Activated T-cell treated with anti-CD3 and anti-CD28 coated beads, Interleukin-2, amount 50 U/mL, for 24 hours (primary cell): ENCODE data around the gene GATA5.
"Not testable (repeated sequence)": the region's sequence is repeated elsewhere in the genome, so short reads cannot be mapped to it uniquely, and the experiment has no call there.

Source experiments
- DNase-seq: peaks from one replicate; pipeline ENCODE4 v3.0.0-alpha.2; 2020
- H3K27ac Mint-ChIP-seq: 2 replicates; pipeline ENCODE4 v1.8.0; 2020; ENCODE audit warnings: mild to moderate bottlenecking, mixed read lengths
- H3K27me3 Mint-ChIP-seq: 2 replicates; pipeline ENCODE4 v1.8.0; 2020; ENCODE audit warnings: mixed read lengths
- H3K36me3 Mint-ChIP-seq: 2 replicates; pipeline ENCODE4 v1.8.0; 2020; ENCODE audit warnings: low read depth, mixed read lengths
- H3K4me1 Mint-ChIP-seq: 2 replicates; pipeline ENCODE4 v1.8.0; 2020; ENCODE audit warnings: low read depth, mixed read lengths
- H3K4me3 Mint-ChIP-seq: 2 replicates; pipeline ENCODE4 v1.8.0; 2020; ENCODE audit warnings: mild to moderate bottlenecking, moderate library complexity, mixed read lengths
- H3K9me3 Mint-ChIP-seq: 2 replicates; pipeline ENCODE4 v1.8.0; 2020; ENCODE audit warnings: mixed read lengths

GATA5 gene

DNA sequence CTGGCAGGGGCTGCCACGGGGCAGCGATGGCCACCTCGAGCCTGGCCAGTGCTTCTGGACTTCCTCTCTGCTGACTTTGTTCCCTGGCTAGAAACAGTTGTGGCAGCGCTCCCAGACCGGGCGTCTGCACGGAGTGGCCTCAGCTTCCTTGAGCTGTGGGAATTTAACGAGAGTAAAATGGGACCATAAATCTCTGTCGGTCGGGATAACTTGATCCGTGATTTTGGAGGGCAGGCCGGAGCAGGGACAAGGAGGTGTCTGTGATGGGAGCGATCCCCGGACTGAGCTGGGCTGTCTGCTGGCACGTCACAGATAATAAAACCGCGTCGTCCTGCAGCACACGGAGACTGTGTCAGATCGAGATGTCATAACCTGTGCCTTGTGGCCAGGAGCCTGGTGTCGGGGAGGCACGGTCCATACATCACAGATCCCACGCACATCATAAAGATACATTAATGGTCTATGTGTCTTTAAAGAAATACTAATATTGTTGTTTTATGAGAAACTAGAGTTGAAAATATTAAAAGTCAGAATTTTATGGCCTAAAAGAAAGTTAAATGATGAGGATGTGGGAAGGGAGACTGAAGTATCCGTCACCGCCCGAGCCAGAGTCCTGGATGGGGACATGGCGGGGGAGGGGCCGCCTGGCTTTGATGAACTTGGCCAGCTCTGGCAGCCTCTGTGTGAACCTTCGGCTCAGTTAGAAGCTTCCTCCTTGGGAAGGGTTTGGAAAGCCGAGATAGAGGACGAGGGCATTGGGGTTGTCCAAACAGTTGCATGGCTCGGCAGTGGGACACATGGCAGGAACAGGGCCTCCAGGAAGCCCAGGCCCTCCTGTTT lies 41.9 kb downstream of the GATA5 start:
- Mint-ChIP-seq H3K4me3 (no peak overlapping the region), H3K9me3 (no peaks in the 10 kb centered on the region), H3K27ac (no peak overlapping the region), H3K36me3 (no peaks in the 10 kb centered on the region), H3K27me3 (peaks cover 47% of the 10 kb centered on the region), H3K4me1 (no peaks in the 10 kb centered on the region)
- DNase-seq = no peak

GRCh38 chr20:62430866-62431447 lies 44.8 kb downstream of the GATA5 start:
- Mint-ChIP-seq H3K36me3 (no peaks in the 10 kb centered on the region), H3K9me3 (no peaks in the 10 kb centered on the region), H3K27me3 (peaks cover 34% of the 10 kb centered on the region), H3K4me3 (no peak overlapping the region), H3K27ac (no peak overlapping the region), H3K4me1 (no peaks in the 10 kb centered on the region)
- DNase-seq = no peak

DNA sequence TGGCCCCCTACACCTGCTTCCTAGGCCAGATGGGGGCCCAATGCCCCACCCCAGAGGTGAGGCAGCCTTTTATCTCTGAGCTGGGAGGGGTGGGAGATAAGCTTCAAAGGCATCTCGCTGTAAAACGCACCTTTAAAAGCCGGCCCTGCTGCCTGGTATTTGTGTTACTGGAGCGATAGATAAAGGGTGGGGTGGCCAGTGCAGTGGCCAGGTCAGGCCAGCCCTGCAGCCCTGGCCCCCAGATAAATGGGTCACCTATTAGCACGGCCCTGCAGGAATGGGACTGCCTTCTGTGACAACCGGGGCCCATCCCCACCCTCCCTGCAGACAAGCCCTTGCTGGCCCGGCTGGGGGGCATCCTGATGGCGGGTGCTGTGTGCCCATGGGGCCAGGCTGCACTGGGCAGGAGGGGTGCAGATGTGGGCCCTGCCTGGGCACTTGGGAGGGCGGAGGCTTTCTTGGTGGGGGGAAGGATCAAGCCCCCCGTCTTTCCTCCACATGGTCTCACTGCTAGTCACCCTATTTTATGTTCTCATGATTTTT lies 45.4 kb downstream of the GATA5 start:
- no peak overlapping the region for H3K27ac Mint-ChIP-seq
- no peaks in the 10 kb centered on the region for H3K9me3 Mint-ChIP-seq
- H3K4me1 Mint-ChIP-seq = no peaks in the 10 kb centered on the region
- H3K27me3 Mint-ChIP-seq = peaks cover 28% of the 10 kb centered on the region
- no peaks in the 10 kb centered on the region for H3K36me3 Mint-ChIP-seq
- no peak overlapping the region for H3K4me3 Mint-ChIP-seq
- no peak for DNase-seq

GRCh38 chr20:62429455-62430310 lies 46.1 kb downstream of the GATA5 start:
- H3K9me3 Mint-ChIP-seq = no peaks in the 10 kb centered on the region
- DNase-seq = no peak
- no peak overlapping the region for H3K4me3 Mint-ChIP-seq
- H3K27ac Mint-ChIP-seq = no peak overlapping the region
- peaks cover 26% of the 10 kb centered on the region for H3K27me3 Mint-ChIP-seq
- no peaks in the 10 kb centered on the region for H3K4me1 Mint-ChIP-seq
- H3K36me3 Mint-ChIP-seq = no peaks in the 10 kb centered on the region

DNA sequence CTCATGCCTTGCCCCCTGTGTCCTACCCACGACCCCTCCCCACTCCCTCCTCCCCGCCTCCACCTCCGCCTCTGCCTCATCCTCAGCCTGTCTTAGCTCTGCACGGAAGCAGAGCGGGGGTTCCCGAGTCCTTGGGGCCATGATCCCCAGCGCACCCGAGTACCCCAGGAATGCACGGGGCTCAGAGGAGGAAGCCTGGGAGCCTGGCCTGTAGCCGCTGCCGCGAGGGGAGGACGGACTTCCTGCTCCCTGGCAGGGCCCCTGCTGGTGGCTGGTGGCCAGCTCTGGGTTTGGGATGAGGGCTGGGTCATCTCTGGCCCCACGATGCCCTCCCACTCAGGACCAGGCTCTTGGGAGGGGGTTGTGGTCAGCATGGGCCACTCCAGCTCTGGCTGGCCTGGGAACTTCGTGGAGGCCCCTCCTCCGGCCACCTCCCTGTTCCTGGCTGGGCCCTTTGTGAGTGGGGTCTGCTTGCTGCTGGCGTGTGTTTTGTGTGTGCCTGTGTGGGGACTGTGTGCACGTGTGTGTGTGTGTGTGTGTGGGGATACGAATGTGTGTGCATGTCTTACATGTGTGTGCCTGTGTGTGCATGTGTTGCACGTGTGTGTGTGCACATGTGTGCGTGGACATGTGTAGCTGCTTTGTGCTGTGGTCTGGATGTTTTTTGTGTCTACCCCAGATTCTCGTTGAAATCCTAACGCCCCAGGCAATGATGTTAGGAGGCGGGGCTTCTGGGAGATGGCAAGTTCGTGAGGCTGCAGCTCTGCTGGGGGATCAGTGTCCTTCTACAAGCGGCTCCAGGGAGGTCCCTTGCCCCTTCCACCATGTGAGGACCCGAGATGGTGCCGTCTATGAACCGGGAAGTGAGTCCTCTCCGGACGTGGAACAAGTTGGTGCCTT lies 47.1 kb downstream of the GATA5 start:
- H3K27ac Mint-ChIP-seq = no peak overlapping the region
- DNase-seq = no peak
- no peaks in the 10 kb centered on the region for H3K36me3 Mint-ChIP-seq
- H3K27me3 Mint-ChIP-seq = peaks cover 16% of the 10 kb centered on the region
- no peaks in the 10 kb centered on the region for H3K9me3 Mint-ChIP-seq
- no peak overlapping the region for H3K4me3 Mint-ChIP-seq
- H3K4me1 Mint-ChIP-seq = no peaks in the 10 kb centered on the region

GRCh38 chr20:62428002-62428372 lies 47.8 kb downstream of the GATA5 start:
- no peaks in the 10 kb centered on the region for H3K4me1 Mint-ChIP-seq
- no peak for DNase-seq
- H3K4me3 Mint-ChIP-seq = no peak overlapping the region
- H3K36me3 Mint-ChIP-seq = no peaks in the 10 kb centered on the region
- H3K27ac Mint-ChIP-seq = no peak overlapping the region
- H3K9me3 Mint-ChIP-seq = no peaks in the 10 kb centered on the region
- H3K27me3 Mint-ChIP-seq = peaks cover 13% of the 10 kb centered on the region

GRCh38 chr20:62427172-62428001 lies 48.4 kb downstream of the GATA5 start, which contains the start of gene RBBP8NL:
RBBP8NL (minus strand) TSS chr20:62427539; CDS start chr20:62419647, 7,892 bp downstream.
- Mint-ChIP-seq H3K36me3 (no peaks in the 10 kb centered on the region), H3K27ac (no peak within 1 kb of the TSS), H3K4me1 (no peaks in the 10 kb centered on the region), H3K27me3 (peaks cover 13% of the 10 kb centered on the region), H3K9me3 (no peaks in the 10 kb centered on the region), H3K4me3 (no peak within 1 kb of the TSS)
- DNase-seq = no peak

DNA sequence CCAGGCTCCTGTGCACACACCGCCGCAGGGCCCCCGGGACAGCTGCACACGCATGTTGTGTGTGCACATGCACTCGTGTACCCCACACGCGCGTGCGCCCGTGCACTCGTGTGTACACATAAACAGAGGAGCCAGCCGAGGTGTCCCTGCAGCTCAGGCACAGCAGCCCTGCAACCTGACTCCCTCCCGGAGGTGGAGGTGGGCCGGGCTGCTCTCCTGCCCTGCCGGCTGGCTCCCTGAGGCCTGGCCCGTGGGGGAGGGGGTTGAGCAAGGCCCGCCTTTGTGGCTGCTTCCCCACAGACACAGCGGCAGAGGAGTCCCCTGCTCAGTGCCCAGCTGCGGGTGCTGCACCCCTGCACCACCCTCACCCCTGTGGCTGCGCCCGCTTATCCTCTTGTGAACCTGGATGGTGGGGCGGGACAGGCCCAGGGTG lies 49.1 kb downstream of the GATA5 start:
- peaks cover 13% of the 10 kb centered on the region for H3K27me3 Mint-ChIP-seq
- no peak overlapping the region for H3K27ac Mint-ChIP-seq
- no peaks in the 10 kb centered on the region for H3K4me1 Mint-ChIP-seq
- H3K36me3 Mint-ChIP-seq = no peaks in the 10 kb centered on the region
- H3K4me3 Mint-ChIP-seq = no peak overlapping the region
- no peaks in the 10 kb centered on the region for H3K9me3 Mint-ChIP-seq
- no peak for DNase-seq

DNA sequence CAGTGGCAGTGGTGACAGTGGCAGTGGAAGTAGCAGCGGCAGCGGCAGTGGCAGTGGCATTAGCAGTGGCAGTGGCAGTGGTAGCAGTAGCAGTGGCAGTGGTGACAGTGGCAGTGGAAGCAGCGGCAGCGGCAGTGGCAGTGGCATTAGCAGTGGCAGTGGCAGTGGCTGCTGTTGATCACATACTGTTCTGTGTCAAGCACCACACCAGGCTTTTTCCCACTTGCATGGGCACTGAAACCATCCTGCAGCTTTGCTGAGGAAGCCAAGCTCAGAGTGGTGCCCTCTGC lies 49.8 kb downstream of the GATA5 start:
- H3K36me3 Mint-ChIP-seq, H3K4me3 Mint-ChIP-seq, H3K27ac Mint-ChIP-seq, DNase-seq, H3K4me1 Mint-ChIP-seq, H3K9me3 Mint-ChIP-seq: not testable (repeated sequence)
- H3K27me3 Mint-ChIP-seq = peaks cover 13% of the 10 kb centered on the region

DNA sequence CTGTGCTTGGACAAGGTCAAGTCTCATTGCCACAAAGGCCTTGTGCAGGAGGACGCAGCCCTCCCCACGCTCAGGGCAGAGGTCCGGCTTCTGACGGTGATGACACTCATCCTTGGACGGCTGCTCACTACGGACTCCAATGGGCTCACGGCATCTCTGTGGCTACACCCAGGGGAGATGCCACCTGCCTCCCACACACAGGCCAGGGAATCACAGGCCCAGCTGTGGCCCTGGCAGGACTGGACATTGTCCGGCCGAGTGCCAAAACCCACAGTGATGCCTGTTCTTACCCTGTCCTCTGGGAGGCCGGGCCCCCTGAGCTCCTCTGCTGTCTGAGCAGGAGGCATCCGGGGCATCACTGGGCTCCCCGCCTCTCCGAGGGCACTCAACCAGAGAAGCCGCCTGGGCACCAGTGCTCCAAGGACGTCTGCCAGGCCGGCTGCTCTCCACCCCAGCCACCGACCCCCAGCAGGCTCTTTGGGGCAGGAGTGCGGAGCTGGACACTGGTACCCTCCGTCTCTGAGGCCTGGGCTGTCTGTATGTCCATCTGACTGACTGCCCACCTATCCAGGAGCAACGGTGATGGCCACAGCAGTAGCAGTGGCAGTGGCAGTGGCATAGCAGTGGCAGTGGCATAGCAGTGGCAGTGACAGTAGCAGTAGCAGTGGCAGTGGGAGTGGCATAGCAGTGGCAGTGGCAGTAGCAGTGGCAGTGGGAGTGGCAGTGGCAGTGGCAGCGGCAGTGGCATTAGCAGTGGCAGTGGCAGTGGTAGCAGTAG lies 50.3 kb downstream of the GATA5 start:
- Mint-ChIP-seq H3K9me3 (no peaks in the 10 kb centered on the region), H3K4me1 (no peaks in the 10 kb centered on the region), H3K27ac (no peak overlapping the region), H3K36me3 (no peaks in the 10 kb centered on the region), H3K4me3 (no peak overlapping the region), H3K27me3 (peaks cover 13% of the 10 kb centered on the region)
- no peak for DNase-seq

- Mint-ChIP-seq H3K4me1 (no peaks in the 10 kb centered on the region), H3K36me3 (no peaks in the 10 kb centered on the region), H3K27me3 (peaks cover 10% of the 10 kb centered on the region), H3K4me3 (no peak overlapping the region), H3K27ac (no peak overlapping the region), H3K9me3 (no peaks in the 10 kb centered on the region)
- DNase-seq = no peak
These were observed 51.3 kb downstream of the GATA5 start for GRCh38 chr20:62424249-62425107.

- Mint-ChIP-seq H3K36me3 (no peaks in the 10 kb centered on the region), H3K4me3 (no peak overlapping the region), H3K27me3 (peaks cover 5% of the 10 kb centered on the region), H3K4me1 (no peaks in the 10 kb centered on the region), H3K9me3 (no peaks in the 10 kb centered on the region), H3K27ac (no peak overlapping the region)
- DNase-seq = no peak
These were observed 52.5 kb downstream of the GATA5 start for GRCh38 chr20:62423326-62423706.
